K562 (cell line): ENCODE data around the gene HAND2. TPM values are rescaled to one million over a fixed set of nuclear protein-coding genes. Genes with fewer than 3 reads are reported as not detected.
A peak's percentile ranks its signal among the peaks of the same experiment; 100 is the strongest.

Experiments
- ATF1 ChIP-seq, 2 experiments: fragments of 450-650 bp in 1 of 2; IDR thresholded peaks; 2 replicates each; pipeline ENCODE4 v1.6.1; 2016; ENCODE audit warnings: missing compliant biosample characterization in 1 of 2, missing genetic modification characterization in 1 of 2
- CBX2 ChIP-seq: fragments of 200-600 bp; sonication (generic); IDR thresholded peaks from one replicate; pipeline ENCODE4 v1.6.1; 2012; ENCODE audit warnings: mild to moderate bottlenecking, low read length, inconsistent platforms; ENCODE audit not compliant: insufficient read depth, poor library complexity, severe bottlenecking
- CCNT2 ChIP-seq: IDR thresholded peaks from 2 replicates; pipeline ENCODE4 v1.6.1; 2011; ENCODE audit warnings: borderline replicate concordance, low read depth, mild to moderate bottlenecking, moderate library complexity, mixed read lengths, low read length; ENCODE audit not compliant: insufficient read length; ENCODE audit errors: extremely low read depth
- COPS2 ChIP-seq: fragments of 450-650 bp; conservative IDR thresholded peaks from 2 replicates; pipeline ENCODE4 v1.6.1; 2016; ENCODE audit warnings: mild to moderate bottlenecking, moderate library complexity
- CREM ChIP-seq: IDR thresholded peaks from 2 replicates; pipeline ENCODE4 v1.6.1; 2014; ENCODE audit warnings: antibody characterized with exemption, low read depth
- DACH1 ChIP-seq: fragments of 450-650 bp; IDR thresholded peaks from 2 replicates; pipeline ENCODE4 v1.6.1; 2018; ENCODE audit not compliant: partially characterized antibody
- ETS2 ChIP-seq: IDR thresholded peaks from 2 replicates; pipeline ENCODE4 v1.6.1; 2016; ENCODE audit warnings: borderline replicate concordance, missing genetic modification characterization, mild to moderate bottlenecking, moderate library complexity, missing compliant biosample characterization; ENCODE audit not compliant: poor library complexity, severe bottlenecking
- FOXA3 ChIP-seq, 2 experiments: fragments of 450-650 bp in 1 of 2; sonication (generic) in 1 of 2; formaldehyde crosslinking; IDR thresholded peaks in 1 of 2; conservative IDR thresholded peaks in 1 of 2; 2 replicates each; pipeline versions ENCODE4 v1.4.0 to v1.8.0; 2020 to 2022; ENCODE audit warnings: mild to moderate bottlenecking in 2 of 2, missing genetic modification reagents in 1 of 2
- GABPA ChIP-seq: fragments of 200-800 bp; sonication (Bioruptor generic); conservative IDR thresholded peaks from 2 replicates; pipeline ENCODE4 v1.6.1; 2016; ENCODE audit warnings: low read depth, missing genetic modification characterization, missing compliant biosample characterization
- GMEB1 ChIP-seq: fragments of 250-450 bp; sonication (Bioruptor Pico); IDR thresholded peaks from 2 replicates; pipeline ENCODE4 v1.4.0; 2020; ENCODE audit warnings: mild to moderate bottlenecking
- HDGF ChIP-seq: fragments of 450-650 bp; IDR thresholded peaks from 2 replicates; pipeline ENCODE4 v1.6.1; 2016
- HNRNPH1 ChIP-seq: fragments of 200-400 bp; formaldehyde crosslinking; optimal IDR thresholded peaks from 2 replicates; pipeline ENCODE3; 2017; ENCODE audit warnings: low read depth, mild to moderate bottlenecking, low read length, moderate library complexity
- MCM5 ChIP-seq: fragments of 450-650 bp; IDR thresholded peaks from 2 replicates; pipeline ENCODE4 v1.6.1; 2016; ENCODE audit warnings: low read depth
- MEF2A ChIP-seq: IDR thresholded peaks from 2 replicates; pipeline ENCODE4 v1.6.1; 2011; ENCODE audit warnings: low read depth, mild to moderate bottlenecking, low read length, moderate library complexity; ENCODE audit not compliant: control insufficient read depth
- OTX1 ChIP-seq: fragments of 450-650 bp; formaldehyde crosslinking; IDR thresholded peaks from 2 replicates; pipeline ENCODE4 v1.4.0; 2022; ENCODE audit warnings: mild to moderate bottlenecking
- POLR2AphosphoS5 ChIP-seq: IDR thresholded peaks from 2 replicates; pipeline ENCODE4 v1.6.1; 2011; ENCODE audit warnings: mild to moderate bottlenecking, low read depth, low read length, moderate library complexity; ENCODE audit not compliant: control insufficient read depth, insufficient read depth
- RBFOX2 ChIP-seq: fragments of 200-400 bp; formaldehyde crosslinking; IDR thresholded peaks from 2 replicates; pipeline ENCODE4 v1.6.1; 2017; ENCODE audit warnings: low read depth, mild to moderate bottlenecking, low read length, moderate library complexity
- SMARCB1 ChIP-seq: IDR thresholded peaks from 2 replicates; pipeline ENCODE4 v1.6.1; 2011; ENCODE audit warnings: improper control_type of control experiment, low read depth; ENCODE audit not compliant: insufficient read length
- ZNF224 ChIP-seq: sonication (generic); formaldehyde crosslinking; IDR thresholded peaks from 2 replicates; pipeline ENCODE4 v1.8.0; 2022; ENCODE audit warnings: mild to moderate bottlenecking, missing genetic modification reagents
- ZNF57 ChIP-seq: fragments of 450-650 bp; formaldehyde crosslinking; IDR thresholded peaks from 2 replicates; pipeline ENCODE4 v1.4.0; 2020; ENCODE audit warnings: mild to moderate bottlenecking, moderate library complexity
- ZNF707 ChIP-seq: fragments of 250-450 bp; sonication (Bioruptor Pico); conservative IDR thresholded peaks from 2 replicates; pipeline ENCODE4 v1.8.0; 2022; ENCODE audit warnings: inconsistent platforms, mild to moderate bottlenecking, moderate library complexity
- ZNF75A ChIP-seq: fragments of 450-650 bp; formaldehyde crosslinking; IDR thresholded peaks from 2 replicates; pipeline ENCODE4 v1.4.0; 2020; ENCODE audit warnings: mild to moderate bottlenecking
- polyA plus RNA-seq, 8 experiments: library from polyadenylated mRNA; depleted of rRNA in 4 of 8; stranded (reverse) in 5 of 8; unstranded in 3 of 8; fragments of >200 nt; fragmentation: Nextera tagmentation in 2 of 8; fragmentation: Illumina TruSeq in 1 of 8; extraction: Ambion mirVana in 2 of 8; extraction: Trizol in 1 of 8; gene quantifications; 2 replicates each; pipeline versions ENCODE4 v1.2.1 to v1.2.3, GENCODE V29; 2011 to 2014; ENCODE audit warnings: inconsistent platforms in 1 of 8, missing spikeins in 1 of 8
- total RNA-seq, 7 experiments: library from RNA; depleted of rRNA in 6 of 7; stranded (reverse); fragments of >200 nt in 6 of 7; fragmentation: Illumina TruSeq in 2 of 7; extraction: Trizol in 2 of 7; gene quantifications; 2 replicates each; pipeline versions ENCODE4 v1.2.1 to v1.2.3, GENCODE V29; 2011 to 2021; ENCODE audit warnings: low replicate concordance in 1 of 7
- TF ChIP-seq, protein P1 (sequence below): fragments of 200-800 bp; sonication (Bioruptor generic); IDR thresholded peaks from 2 replicates; pipeline ENCODE4 v1.6.1; 2017; ENCODE audit warnings: missing genetic modification characterization, missing compliant biosample characterization

The HAND2 gene
- total and polyA plus RNA-seq, 9 of the 15 experiments (the other 6 are each of a cell fraction or from before 2014, with no cell fraction given): 1.7 to 12.8 (median 4.9) TPM

DNA sequence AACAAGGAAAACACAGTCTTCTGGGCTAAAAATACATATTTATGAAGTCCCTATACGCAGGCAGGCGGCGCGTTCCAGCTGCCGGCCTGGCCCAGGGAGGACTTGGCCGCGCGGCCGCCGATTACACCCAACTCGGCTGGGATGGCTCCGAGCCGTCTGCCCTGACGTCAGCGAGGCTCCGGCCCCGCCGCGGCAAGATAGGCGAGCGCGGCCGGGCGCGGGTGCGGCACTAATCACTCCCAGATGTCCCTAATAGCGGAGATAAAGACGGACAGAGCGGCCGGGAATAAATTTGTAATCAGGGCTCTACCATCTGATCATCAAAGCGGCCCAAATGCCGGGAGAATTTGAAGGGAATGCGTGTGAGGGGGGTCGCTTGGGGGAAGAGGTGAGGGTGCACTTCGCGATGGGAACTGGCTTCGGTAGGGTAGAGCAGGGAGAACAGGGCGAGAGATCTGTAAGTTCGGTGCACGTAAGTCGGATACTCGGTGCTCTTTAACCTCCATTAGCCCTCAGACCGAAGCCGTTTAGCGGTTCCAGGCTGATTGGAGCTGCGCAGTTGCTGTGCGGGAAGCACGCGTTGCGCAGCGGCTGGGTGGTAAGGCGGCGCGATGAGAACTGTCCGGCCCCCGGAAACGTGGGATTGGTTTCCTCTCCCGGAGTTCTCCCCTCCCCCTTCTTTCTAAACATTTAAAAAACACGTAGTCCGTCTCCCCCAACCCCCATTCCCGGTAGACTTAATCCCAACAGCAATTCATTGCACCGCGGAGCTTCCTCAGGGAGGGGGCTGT lies 7.7 kb downstream of the HAND2 start (continued):
- TF ChIP-seq MEF2A: no peak
- no peak for TF ChIP-seq HNRNPH1
- TF ChIP-seq ETS2: no peak
- TF ChIP-seq FOXA3 (CRISPR knock-in tag; conservative IDR thresholded peaks at IDR 0.05 in 1 of 2, IDR thresholded peaks at IDR 0.05 in 1 of 2): no peak
- TF ChIP-seq GABPA (tag): peak; percentile 41
- peak; percentile 70 for TF ChIP-seq CREM
- no peak for TF ChIP-seq ZNF224
- no peak for TF ChIP-seq HDGF
- TF ChIP-seq ZNF75A (CRISPR knock-in tag): no peak
- TF ChIP-seq GMEB1 (CRISPR knock-in tag): no peak
- TF ChIP-seq CBX2: no peak
- no peak for TF ChIP-seq SMARCB1
- peak; percentile 73 for TF ChIP-seq RBFOX2
- no peak for TF ChIP-seq ZNF707 (CRISPR knock-in tag)
- no peak for TF ChIP-seq OTX1 (CRISPR knock-in tag)
- TF ChIP-seq, protein P1, sequence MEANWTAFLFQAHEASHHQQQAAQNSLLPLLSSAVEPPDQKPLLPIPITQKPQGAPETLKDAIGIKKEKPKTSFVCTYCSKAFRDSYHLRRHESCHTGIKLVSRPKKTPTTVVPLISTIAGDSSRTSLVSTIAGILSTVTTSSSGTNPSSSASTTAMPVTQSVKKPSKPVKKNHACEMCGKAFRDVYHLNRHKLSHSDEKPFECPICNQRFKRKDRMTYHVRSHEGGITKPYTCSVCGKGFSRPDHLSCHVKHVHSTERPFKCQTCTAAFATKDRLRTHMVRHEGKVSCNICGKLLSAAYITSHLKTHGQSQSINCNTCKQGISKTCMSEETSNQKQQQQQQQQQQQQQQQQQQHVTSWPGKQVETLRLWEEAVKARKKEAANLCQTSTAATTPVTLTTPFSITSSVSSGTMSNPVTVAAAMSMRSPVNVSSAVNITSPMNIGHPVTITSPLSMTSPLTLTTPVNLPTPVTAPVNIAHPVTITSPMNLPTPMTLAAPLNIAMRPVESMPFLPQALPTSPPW (CRISPR knock-in tag): peak; percentile 31
- no peak for TF ChIP-seq ZNF57 (CRISPR knock-in tag)
- no peak for TF ChIP-seq ATF1 (CRISPR knock-in tag; IDR thresholded peaks at IDR 0.05)
- peak; percentile 69 for TF ChIP-seq ATF1 (tag; IDR thresholded peaks at IDR 0.05)
- TF ChIP-seq POLR2AphosphoS5: no peak
- no peak for TF ChIP-seq MCM5
- peak; percentile 56 for TF ChIP-seq DACH1
- TF ChIP-seq CCNT2: peak; percentile 90
- no peak for TF ChIP-seq COPS2
